ENCODE data around the gene CKM. TPM values are rescaled to one million over a fixed set of nuclear protein-coding genes. Genes with fewer than 3 reads are reported as not detected.

Gene CKM
- total and polyA plus RNA-seq, 2 of the 4 experiments (the other 2 are of a cell fraction): not detected

DNA sequence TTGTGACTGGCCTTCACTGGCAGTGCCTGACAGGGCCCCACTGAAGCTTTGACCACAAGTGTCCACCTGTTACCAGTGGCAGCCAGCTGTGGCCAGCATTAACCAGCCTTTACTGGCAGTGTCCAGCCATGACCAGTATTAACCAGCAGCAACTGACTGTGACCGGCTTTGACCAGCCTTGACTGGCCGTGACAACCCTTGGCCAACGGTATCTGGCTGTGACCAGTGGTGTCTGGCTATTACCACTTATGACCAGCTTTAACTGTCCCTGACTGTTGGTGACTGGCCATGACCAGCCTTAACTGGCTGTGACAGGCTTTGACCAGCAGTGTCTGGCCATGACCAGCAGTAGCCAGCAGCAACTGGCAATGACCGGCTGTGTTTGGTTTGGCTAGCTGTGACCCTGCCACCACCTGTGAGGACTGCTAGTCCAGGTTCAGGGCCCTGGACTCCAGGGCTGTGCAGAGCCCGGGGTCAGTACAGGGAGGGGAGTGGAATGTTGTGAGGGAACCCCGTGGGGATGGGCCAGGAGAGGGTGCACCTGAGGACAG lies 32.2 kb downstream of the CKM start:
- no peak overlapping the region for H4K91ac ChIP-seq (ENCODE audit: insufficient read depth, low read depth, low read length)
- no peak overlapping the region for H3K27ac ChIP-seq (ENCODE audit: insufficient read depth, low read length)
- no peak overlapping the region for H2BK5ac ChIP-seq (ENCODE audit: low read depth, low read length, poor library complexity, severe bottlenecking)
- no peak for ATAC-seq (ENCODE audit: low read depth)
- 91% methylated on average over 4 of the region's 6 CpGs; no CpG with 5 or more reads in 1 of the 2 experiments for WGBS, 2 experiments (ENCODE audit: extremely low coverage in 2 of 2, insufficient read length in 1 of 2)
- no peak overlapping the region for H2BK20ac ChIP-seq (ENCODE audit: low read depth, low read length)
- H2BK15ac ChIP-seq (ENCODE audit: low read depth, low read length): no peak overlapping the region
- H3K14ac ChIP-seq (replicated peaks; ENCODE audit: low read depth, low read length): no peak overlapping the region
- intact Hi-C loops (cut with micrococcal nuclease): no loop called here
- no peak overlapping the region for H2AFZ ChIP-seq (replicated peaks; ENCODE audit: low read length, poor library complexity)
- H3K27me3 ChIP-seq (ENCODE audit: control insufficient read depth, insufficient read depth, low read length): no peaks in the 10 kb centered on the region
- no peak overlapping the region for H2AK9ac ChIP-seq (replicated peaks; ENCODE audit: low read depth, low read length, poor library complexity)
- no peaks in the 10 kb centered on the region; the same call in 1 of the 2 replicates for H3K9me3 ChIP-seq (ENCODE audit: control insufficient read depth, insufficient read depth, low read length)
- peaks cover 43% of the 10 kb centered on the region for H3K36me3 ChIP-seq (ENCODE audit: control insufficient read depth, insufficient read depth, low read length)
- H3K9ac ChIP-seq (ENCODE audit: low read depth, low read length): no peak overlapping the region
- H3K79me1 ChIP-seq (ENCODE audit: low read depth in 1 of 2, low read length in 2 of 2): 0 out of 4 replicates have a peak, but pooled peaks cover 0 to 1% of the 10 kb centered on the region in 2 experiments
- no peak overlapping the region for H4K8ac ChIP-seq (ENCODE audit: low read depth in 2 of 2, low read length in 2 of 2)
- CTCF ChIA-PET: no interaction called here
- no peak overlapping the region for H3K4me3 ChIP-seq (ENCODE audit: insufficient read depth, low read depth, low read length)
- POLR2A ChIA-PET (ENCODE audit: unreplicated experiment): no interaction called here
- H3K4ac ChIP-seq (ENCODE audit: low read depth, low read length): no peak overlapping the region
- TF ChIP-seq CEBPB (IDR thresholded peaks at IDR 0.05; ENCODE audit: low read depth, low read length): no peak
- no peak for TF ChIP-seq RFX5 (IDR thresholded peaks at IDR 0.05; ENCODE audit: low read depth, low read length)
- TF ChIP-seq FOS (IDR thresholded peaks at IDR 0.05; ENCODE audit: low read depth, low read length): no peak
- TF ChIP-seq MAFK (IDR thresholded peaks at IDR 0.05; ENCODE audit: low read depth, low read length): no peak
- TF ChIP-seq RCOR1 (IDR thresholded peaks at IDR 0.05; ENCODE audit: insufficient replicate concordance, low read length): no peak
- TF ChIP-seq CHD1 (IDR thresholded peaks at IDR 0.05; ENCODE audit: low read depth, low read length): no peak
- TF ChIP-seq NFE2L2 (IDR thresholded peaks at IDR 0.05; ENCODE audit: low read depth, low read length): no peak
- TF ChIP-seq, protein P1, sequence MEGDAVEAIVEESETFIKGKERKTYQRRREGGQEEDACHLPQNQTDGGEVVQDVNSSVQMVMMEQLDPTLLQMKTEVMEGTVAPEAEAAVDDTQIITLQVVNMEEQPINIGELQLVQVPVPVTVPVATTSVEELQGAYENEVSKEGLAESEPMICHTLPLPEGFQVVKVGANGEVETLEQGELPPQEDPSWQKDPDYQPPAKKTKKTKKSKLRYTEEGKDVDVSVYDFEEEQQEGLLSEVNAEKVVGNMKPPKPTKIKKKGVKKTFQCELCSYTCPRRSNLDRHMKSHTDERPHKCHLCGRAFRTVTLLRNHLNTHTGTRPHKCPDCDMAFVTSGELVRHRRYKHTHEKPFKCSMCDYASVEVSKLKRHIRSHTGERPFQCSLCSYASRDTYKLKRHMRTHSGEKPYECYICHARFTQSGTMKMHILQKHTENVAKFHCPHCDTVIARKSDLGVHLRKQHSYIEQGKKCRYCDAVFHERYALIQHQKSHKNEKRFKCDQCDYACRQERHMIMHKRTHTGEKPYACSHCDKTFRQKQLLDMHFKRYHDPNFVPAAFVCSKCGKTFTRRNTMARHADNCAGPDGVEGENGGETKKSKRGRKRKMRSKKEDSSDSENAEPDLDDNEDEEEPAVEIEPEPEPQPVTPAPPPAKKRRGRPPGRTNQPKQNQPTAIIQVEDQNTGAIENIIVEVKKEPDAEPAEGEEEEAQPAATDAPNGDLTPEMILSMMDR (conservative IDR thresholded peaks at IDR 0.05; ENCODE audit: low read depth, low read length): no peak
- no peak for TF ChIP-seq MXI1 (IDR thresholded peaks at IDR 0.05; ENCODE audit: borderline replicate concordance, low read depth, low read length)
- TF ChIP-seq, protein P2, sequence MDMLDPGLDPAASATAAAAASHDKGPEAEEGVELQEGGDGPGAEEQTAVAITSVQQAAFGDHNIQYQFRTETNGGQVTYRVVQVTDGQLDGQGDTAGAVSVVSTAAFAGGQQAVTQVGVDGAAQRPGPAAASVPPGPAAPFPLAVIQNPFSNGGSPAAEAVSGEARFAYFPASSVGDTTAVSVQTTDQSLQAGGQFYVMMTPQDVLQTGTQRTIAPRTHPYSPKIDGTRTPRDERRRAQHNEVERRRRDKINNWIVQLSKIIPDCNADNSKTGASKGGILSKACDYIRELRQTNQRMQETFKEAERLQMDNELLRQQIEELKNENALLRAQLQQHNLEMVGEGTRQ (IDR thresholded peaks at IDR 0.05; ENCODE audit: low read depth, low read length): no peak
- TF ChIP-seq POLR2A (IDR thresholded peaks at IDR 0.05; ENCODE audit: low read depth, low read length): no peak
- peaks cover 2% of the 10 kb centered on the region; the same call in 1 of the 2 replicates for H3K9me1 ChIP-seq (ENCODE audit: insufficient read depth, low read length)
- DNase-seq: no peak
- no peak overlapping the region for H3K18ac ChIP-seq (ENCODE audit: low read depth, low read length)
- no peak overlapping the region for H3K4me2 ChIP-seq (ENCODE audit: low read depth, low read length)
- H3K23ac ChIP-seq (ENCODE audit: low read depth, low read length): no peak overlapping the region
- H4K5ac ChIP-seq (ENCODE audit: low read depth, low read length): no peak overlapping the region
- H2BK120ac ChIP-seq (ENCODE audit: low read depth, low read length): no peak overlapping the region
- H3K56ac ChIP-seq (ENCODE audit: extremely low read depth, insufficient read depth, low read length): no peak overlapping the region
- no TSS peak for BruUV-seq (replicated peaks)
- dilution Hi-C loops (cut with HindIII; ENCODE audit: low sequenced_read_pairs, unreplicated experiment): no loop called here
- H4K20me1 ChIP-seq (ENCODE audit: insufficient read depth, low read length): no peaks in the 10 kb centered on the region
- in situ Hi-C loops (cut with MboI; ENCODE audit: low sequenced_read_pairs): no loop called here
- H3K4me1 ChIP-seq (ENCODE audit: control insufficient read depth, insufficient read depth, low read length): no peaks in the 10 kb centered on the region
- no peak overlapping the region for H2AK5ac ChIP-seq (ENCODE audit: low read depth, low read length)

Data from IMR-90 (cell line).